H9 (cell line): ENCODE data around the gene DOCK2. TPM values are rescaled to one million over a fixed set of nuclear protein-coding genes. Genes with fewer than 3 reads are reported as not detected.

Experiments
- DNase-seq: peaks from one replicate; pipeline ENCODE4 v3.0.0-alpha.2; 2017
- H2AFZ ChIP-seq: one replicate; pipeline ENCODE4 v1.6.1; 2013; ENCODE audit warnings: mild to moderate bottlenecking, low read length, control low read depth, moderate library complexity
- H2AK5ac ChIP-seq: 2 replicates; pipeline ENCODE4 v1.6.1; 2013; ENCODE audit warnings: low read length, control low read depth, mixed read lengths; ENCODE audit not compliant: insufficient read length
- H2BK120ac ChIP-seq: one replicate; pipeline ENCODE4 v1.6.1; 2013; ENCODE audit warnings: low read depth, mild to moderate bottlenecking, low read length, control low read depth, inconsistent platforms; ENCODE audit not compliant: poor library complexity, severe bottlenecking
- H2BK12ac ChIP-seq: 2 replicates; pipeline ENCODE4 v1.6.1; 2013; ENCODE audit warnings: low read length, control low read depth, mixed read lengths, low read depth; ENCODE audit not compliant: insufficient read length
- H2BK15ac ChIP-seq: 2 replicates; pipeline ENCODE4 v1.6.1; 2013; ENCODE audit warnings: low read depth, low read length, control low read depth
- H2BK20ac ChIP-seq: one replicate; pipeline ENCODE4 v1.6.1; 2013; ENCODE audit warnings: low read depth, mild to moderate bottlenecking, low read length, control low read depth, inconsistent platforms; ENCODE audit not compliant: poor library complexity, severe bottlenecking
- H2BK5ac ChIP-seq: 2 replicates; pipeline ENCODE4 v1.6.1; 2013; ENCODE audit warnings: low read length, control low read depth, mixed read lengths; ENCODE audit not compliant: insufficient read length
- H3K14ac ChIP-seq: 2 replicates; pipeline ENCODE4 v1.6.1; 2013; ENCODE audit warnings: low read length, control low read depth; ENCODE audit not compliant: insufficient read depth
- H3K18ac ChIP-seq: 2 replicates; pipeline ENCODE4 v1.6.1; 2013; ENCODE audit warnings: low read depth, mild to moderate bottlenecking, mixed read lengths, low read length, control low read depth; ENCODE audit not compliant: insufficient read length
- H3K23ac ChIP-seq: 2 replicates; pipeline ENCODE4 v1.6.1; 2013; ENCODE audit warnings: low read length, control low read depth, mixed read lengths, low read depth; ENCODE audit not compliant: insufficient read length
- H3K23me2 ChIP-seq: 2 replicates; pipeline ENCODE4 v1.6.1; 2013; ENCODE audit warnings: low read depth, mild to moderate bottlenecking, mixed read lengths, low read length, control low read depth; ENCODE audit not compliant: insufficient read length, poor library complexity, severe bottlenecking
- H3K27ac ChIP-seq: 2 replicates; pipeline ENCODE4 v1.5.1; 2013; ENCODE audit warnings: low read length, control low read depth, mixed read lengths, low read depth; ENCODE audit not compliant: insufficient read length
- H3K27me3 ChIP-seq: 2 replicates; pipeline ENCODE4 v1.6.1; 2013; ENCODE audit warnings: low read length, control low read depth, inconsistent platforms; ENCODE audit not compliant: insufficient read depth
- H3K4ac ChIP-seq: 2 replicates; pipeline ENCODE4 v1.6.1; 2013; ENCODE audit warnings: low read depth, mild to moderate bottlenecking, control low read depth, inconsistent platforms, low read length, moderate library complexity
- H3K4me1 ChIP-seq: 2 replicates; pipeline ENCODE4 v1.6.1; 2013; ENCODE audit warnings: low read length, control low read depth, inconsistent platforms; ENCODE audit not compliant: insufficient read depth
- H3K4me2 ChIP-seq: 2 replicates; pipeline ENCODE4 v1.6.1; 2013; ENCODE audit warnings: low read length, control low read depth, mixed read lengths; ENCODE audit not compliant: insufficient read length, insufficient read depth
- H3K56ac ChIP-seq: 2 replicates; pipeline ENCODE4 v1.6.1; 2013; ENCODE audit warnings: low read depth, mild to moderate bottlenecking, mixed read lengths, low read length, control low read depth; ENCODE audit not compliant: insufficient read length
- H3K79me1 ChIP-seq: 2 replicates; pipeline ENCODE4 v1.6.1; 2013; ENCODE audit warnings: low read depth, mild to moderate bottlenecking, moderate library complexity, low read length, control low read depth, inconsistent platforms; ENCODE audit not compliant: insufficient read depth, poor library complexity, severe bottlenecking
- H3K79me2 ChIP-seq: 2 replicates; pipeline ENCODE4 v1.6.1; 2013; ENCODE audit warnings: low read length, control low read depth, inconsistent platforms; ENCODE audit not compliant: insufficient read depth
- H3K9ac ChIP-seq: 2 replicates; pipeline ENCODE4 v1.6.1; 2013; ENCODE audit warnings: low read length, control low read depth, mixed read lengths; ENCODE audit not compliant: insufficient read length; ENCODE audit errors: extremely low read depth
- H3K9me3 ChIP-seq: one replicate; pipeline ENCODE4 v1.6.1; 2013; ENCODE audit warnings: low read depth, low read length, inconsistent platforms; ENCODE audit not compliant: control insufficient read depth
- H3T11ph ChIP-seq: one replicate; pipeline ENCODE4 v1.6.1; 2013; ENCODE audit warnings: mild to moderate bottlenecking, low read length, control low read depth, inconsistent platforms
- H4K20me1 ChIP-seq: one replicate; pipeline ENCODE4 v1.6.1; 2013; ENCODE audit not compliant: control insufficient read depth, insufficient read length, insufficient read depth
- H4K5ac ChIP-seq: 2 replicates; pipeline ENCODE4 v1.6.1; 2013; ENCODE audit warnings: low read depth, mild to moderate bottlenecking, mixed read lengths, low read length, control low read depth; ENCODE audit not compliant: insufficient read length
- H4K8ac ChIP-seq: replicated peaks from 2 replicates; pipeline ENCODE4 v1.6.1; 2013; ENCODE audit warnings: low read length, control low read depth, mixed read lengths, low read depth; ENCODE audit not compliant: insufficient read length
- H4K91ac ChIP-seq: 2 replicates; pipeline ENCODE4 v1.6.1; 2013; ENCODE audit warnings: low read depth, mild to moderate bottlenecking, moderate library complexity, mixed read lengths, low read length, control low read depth; ENCODE audit not compliant: insufficient read length
- H3K27ac Mint-ChIP-seq, 3 experiments: 2 replicates in 2 of 3; 3 replicates in 1 of 3; pipeline ENCODE4 v1.8.0; 2020 to 2021; ENCODE audit warnings: mixed read lengths in 3 of 3, mild to moderate bottlenecking in 1 of 3, moderate library complexity in 1 of 3
- H3K27me3 Mint-ChIP-seq: 2 replicates; pipeline ENCODE4 v1.8.0; 2021; ENCODE audit warnings: low read depth, mild to moderate bottlenecking, moderate library complexity, mixed read lengths
- H3K36me3 Mint-ChIP-seq, 3 experiments: 2 replicates in 2 of 3; 3 replicates in 1 of 3; pipeline ENCODE4 v1.8.0; 2020 to 2021; ENCODE audit warnings: low read depth in 3 of 3, mixed read lengths in 3 of 3; ENCODE audit not compliant: insufficient read depth in 1 of 3
- H3K4me1 Mint-ChIP-seq, 2 experiments: 2 replicates each; pipeline ENCODE4 v1.8.0; 2020; ENCODE audit warnings: mixed read lengths in 2 of 2
- H3K4me3 Mint-ChIP-seq, 2 experiments: 2 replicates in 1 of 2; 3 replicates in 1 of 2; pipeline ENCODE4 v1.8.0; 2020 to 2021; ENCODE audit warnings: mild to moderate bottlenecking in 2 of 2, mixed read lengths in 2 of 2, moderate library complexity in 1 of 2
- H3K9me3 Mint-ChIP-seq, 2 experiments: 2 replicates in 1 of 2; 3 replicates in 1 of 2; pipeline ENCODE4 v1.8.0; 2020; ENCODE audit warnings: mild to moderate bottlenecking in 2 of 2, mixed read lengths in 2 of 2, moderate library complexity in 1 of 2
- CTCF ChIP-seq: fragments of 200-600 bp; sonication (generic); conservative IDR thresholded peaks from 3 replicates; pipeline ENCODE4 v1.8.0; 2021; ENCODE audit warnings: antibody characterized with exemption, mild to moderate bottlenecking
- WGBS: extraction: QIAGEN DNeasy Blood & Tissue Kit; methylation state at CpG from one replicate; pipeline ENCODE4 v1.1.7; 2013; ENCODE audit warnings: missing lambda C conversion rate, low lambda C conversion rate, mixed read lengths; ENCODE audit not compliant: insufficient read length; ENCODE audit errors: extremely low coverage; 5-methylcytosine and 5-hydroxymethylcytosine counted together
- total RNA-seq: library from RNA; stranded (reverse); gene quantifications from 2 replicates; pipeline ENCODE4 v1.2.1, GENCODE V29; 2021

DOCK2 gene
- total RNA-seq, 1 experiment from 2014 or later: 7.8 TPM

DNA sequence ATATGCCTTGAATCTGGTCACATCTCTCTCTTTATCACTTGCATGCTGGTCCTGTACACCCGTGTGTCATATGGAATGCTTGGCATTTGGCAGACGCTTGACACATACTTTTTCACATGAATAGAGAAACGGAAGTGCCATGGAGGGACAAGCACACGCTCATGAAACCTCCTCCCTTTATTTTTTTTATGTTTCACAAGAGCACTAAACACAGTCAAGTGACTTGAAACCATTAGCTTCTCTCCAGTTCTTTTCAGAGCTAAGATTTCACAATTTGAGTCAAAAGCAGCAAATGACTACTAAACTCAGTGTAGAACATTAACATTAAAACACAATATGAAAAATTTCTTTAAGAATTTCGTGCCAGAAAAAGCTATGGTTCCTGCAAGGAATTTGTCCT, 151.1 kb downstream of the DOCK2 start:
- Histone ChIP-seq H2BK15ac (no peak overlapping the region), H3K27ac (no peak overlapping the region), H2BK12ac (no peak overlapping the region), H3K4me2 (no peak overlapping the region), H3K9me3 (no peaks in the 10 kb centered on the region), H3K56ac (no peak overlapping the region), H3K23me2 (no peaks in the 10 kb centered on the region), H3K14ac (no peak overlapping the region), H4K5ac (no peak overlapping the region), H3K23ac (no peak overlapping the region), H2AFZ (no peak overlapping the region), H3K79me1 (no peaks in the 10 kb centered on the region), H3K27me3 (no peaks in the 10 kb centered on the region), H4K20me1 (no peaks in the 10 kb centered on the region), H2BK5ac (no peak overlapping the region), H3K9ac (no peak overlapping the region), H3K18ac (no peak overlapping the region), H4K8ac (no peak overlapping the region), H3K4me1 (no peaks in the 10 kb centered on the region), H3K79me2 (no peaks in the 10 kb centered on the region), H2AK5ac (no peak overlapping the region), H4K91ac (no peak overlapping the region), H2BK20ac (no peak overlapping the region), H3T11ph (no peak overlapping the region), H2BK120ac (no peak overlapping the region), H3K4ac (no peak overlapping the region)
- Mint-ChIP-seq H3K27me3 (no peaks in the 10 kb centered on the region), H3K9me3 (no peaks in the 10 kb centered on the region), H3K36me3 (no peaks in the 10 kb centered on the region), H3K27ac (no peak overlapping the region), H3K4me1 (no peaks in the 10 kb centered on the region), H3K4me3 (no peak overlapping the region)
- no CpG with 5 or more reads among the region's 5 CpGs for WGBS
- no peak for DNase-seq
- TF ChIP-seq CTCF: no peak
